T47D (cell line): ENCODE results near the gene STARD3NL.

Experiments
- DNase-seq, 2 experiments: peaks; one replicate each; pipeline versions ENCODE4 v3.0.0 to v3.0.0-alpha.2; 2011 to 2012; ENCODE audit warnings: low read depth in 1 of 2, low spot score in 1 of 2
- JUND ChIP-seq: IDR thresholded peaks from 2 replicates; pipeline ENCODE4 v1.6.1; 2012; ENCODE audit warnings: low read depth
- in situ Hi-C: cut with HindIII; loops from 2 replicates; pipeline ENCODE4 v1.10.0; 2016; ENCODE audit warnings: low sequenced_read_pairs, low pct_unique_long_range_greater_than_20kb

The STARD3NL gene

GRCh38 chr7:38187794-38188440, 9.9 kb downstream of the STARD3NL start:
- no peak for TF ChIP-seq JUND
- DNase-seq = no peak
- in situ Hi-C loops = no loop called here

GRCh38 chr7:38189231-38189938, 11.3 kb downstream of the STARD3NL start:
- no peak for TF ChIP-seq JUND
- DNase-seq = no peak
- in situ Hi-C loops = no loop called here

- TF ChIP-seq JUND = no peak
- in situ Hi-C loops = no loop called here
- no peak for DNase-seq
Measured at GRCh38 chr7:38190011-38190410, 12.0 kb downstream of the STARD3NL start.

- TF ChIP-seq JUND = no peak
- in situ Hi-C loops = no loop called here
Measured at GRCh38 chr7:38191791-38192190, 13.7 kb downstream of the STARD3NL start.

GRCh38 chr7:38192327-38192726, 14.3 kb downstream of the STARD3NL start:
- in situ Hi-C loops = no loop called here
- TF ChIP-seq JUND = no peak
- no peak for DNase-seq

More at GRCh38 chr7:38191791-38192190, 13.7 kb downstream of the STARD3NL start:
- DNase-seq = no peak

GRCh38 chr7:38195804-38196595, 18.0 kb downstream of the STARD3NL start:
- TF ChIP-seq JUND = no peak
- in situ Hi-C loops = no loop called here
- DNase-seq = no peak

- DNase-seq = no peak
- in situ Hi-C loops = no loop called here
- TF ChIP-seq JUND = no peak
Measured at GRCh38 chr7:38198366-38198765, 20.3 kb downstream of the STARD3NL start.

- DNase-seq = no peak
- in situ Hi-C loops = no loop called here
- TF ChIP-seq JUND = no peak
Measured at GRCh38 chr7:38199154-38199553, 21.1 kb downstream of the STARD3NL start.

GRCh38 chr7:38199782-38200181, 21.7 kb downstream of the STARD3NL start:
- TF ChIP-seq JUND = no peak
- in situ Hi-C loops = no loop called here
- DNase-seq = no peak

GRCh38 chr7:38206071-38206470, 28.0 kb downstream of the STARD3NL start:
- in situ Hi-C loops = no loop called here
- no peak for DNase-seq
- no peak for TF ChIP-seq JUND

- TF ChIP-seq JUND = no peak
- in situ Hi-C loops = no loop called here
- no peak for DNase-seq
Measured at GRCh38 chr7:38207843-38208242, 29.8 kb downstream of the STARD3NL start.

GRCh38 chr7:38211486-38211885, 33.4 kb downstream of the STARD3NL start:
- no peak for TF ChIP-seq JUND
- in situ Hi-C loops = no loop called here
- no peak for DNase-seq

GRCh38 chr7:38211940-38212339, 33.9 kb downstream of the STARD3NL start:
- TF ChIP-seq JUND = no peak
- no peak for DNase-seq

More at GRCh38 chr7:38211940-38212339, 33.9 kb downstream of the STARD3NL start:
- in situ Hi-C loops = no loop called here
